IPS DF 6.9 (cell line): Measurements from ENCODE around the gene PLCD3.

Experiments used
- DNase-seq: peaks from one replicate; pipeline ENCODE4 v3.0.0-alpha.2; 2013; ENCODE audit warnings: low read depth, low spot score
- H3K27ac ChIP-seq: one replicate; pipeline ENCODE4 v1.5.1; 2013; ENCODE audit warnings: low read length, control low read depth
- H3K27me3 ChIP-seq: 2 replicates; pipeline ENCODE4 v1.6.1; 2013; ENCODE audit warnings: mild to moderate bottlenecking, low read length; ENCODE audit not compliant: control insufficient read depth, insufficient read depth
- H3K36me3 ChIP-seq: 2 replicates; pipeline ENCODE4 v1.6.1; 2013; ENCODE audit warnings: low read length; ENCODE audit not compliant: control insufficient read depth, insufficient read depth
- H3K4me1 ChIP-seq: 2 replicates; pipeline ENCODE4 v1.6.1; 2013; ENCODE audit warnings: low read length; ENCODE audit not compliant: control insufficient read depth, insufficient read depth
- H3K4me3 ChIP-seq: 2 replicates; pipeline ENCODE4 v1.5.1; 2013; ENCODE audit warnings: mild to moderate bottlenecking, low read length
- H3K9me3 ChIP-seq: 2 replicates; pipeline ENCODE4 v1.6.1; 2013; ENCODE audit warnings: low read length, inconsistent platforms; ENCODE audit not compliant: control insufficient read depth, insufficient read depth
- WGBS: extraction: QIAGEN DNeasy Blood & Tissue Kit; methylation state at CpG from one replicate; pipeline ENCODE4 v1.1.7; 2013; ENCODE audit warnings: mixed read lengths, missing lambda C conversion rate; ENCODE audit not compliant: insufficient read length, insufficient coverage; 5-methylcytosine and 5-hydroxymethylcytosine counted together

PLCD3 gene

DNA sequence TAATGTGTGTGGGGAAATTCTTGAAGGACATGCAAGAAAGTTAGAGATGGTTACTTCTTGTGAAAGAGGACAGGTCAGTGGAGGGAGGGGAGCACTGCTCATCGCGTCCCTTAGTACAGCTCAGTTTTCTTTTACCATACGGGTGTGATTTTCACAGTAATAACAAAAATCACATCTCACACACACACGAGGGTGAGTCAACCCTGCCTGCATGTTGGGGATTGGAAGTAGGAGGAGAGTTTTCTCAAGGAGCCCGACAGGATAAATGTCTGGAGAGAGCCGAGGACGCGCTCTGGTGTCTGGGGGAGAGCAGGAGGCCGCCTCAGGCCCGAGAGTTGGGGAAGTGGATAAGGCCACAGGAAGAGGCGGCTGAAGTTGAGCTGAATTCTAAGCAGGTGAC is 16.4 kb downstream of the PLCD3 start:
- Histone ChIP-seq H3K27ac (no peak overlapping the region), H3K36me3 (no peaks in the 10 kb centered on the region), H3K9me3 (no peaks in the 10 kb centered on the region), H3K4me1 (peaks cover 6% of the 10 kb centered on the region; the same call in 1 of the 2 replicates), H3K27me3 (no peaks in the 10 kb centered on the region), H3K4me3 (no peak overlapping the region)
- DNase-seq: no peak
- no CpG with 5 or more reads among the region's 11 CpGs for WGBS

DNA sequence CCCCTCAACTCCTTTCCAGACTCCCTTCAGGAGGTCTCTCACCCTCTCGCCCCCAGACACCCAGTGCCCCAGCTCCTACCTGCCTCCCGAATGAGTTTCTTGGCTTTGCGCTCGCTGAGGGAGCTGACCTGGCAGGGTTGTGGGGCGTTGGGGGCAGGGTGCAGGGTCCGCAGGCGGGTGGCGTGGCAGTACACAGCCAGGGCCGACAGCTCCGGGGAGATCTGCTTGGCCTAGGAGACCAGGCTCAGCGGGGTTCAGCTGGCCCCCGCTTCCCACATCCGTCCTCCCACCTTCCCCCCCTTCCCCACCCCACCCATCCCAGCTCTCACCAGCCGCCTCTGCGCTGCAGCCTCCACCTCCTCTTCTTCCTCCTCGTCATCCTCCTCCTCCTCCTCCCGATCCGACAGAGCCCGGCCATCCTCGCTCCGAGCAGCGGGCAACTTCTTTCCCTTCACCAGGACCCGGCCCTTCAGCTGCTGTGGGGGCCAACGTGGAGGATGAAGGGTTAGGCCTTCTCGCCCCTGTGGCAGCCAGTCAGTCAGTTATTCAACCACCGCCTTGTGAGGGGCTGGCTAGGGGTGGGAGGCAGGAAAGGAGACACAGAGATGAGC is 17.2 kb downstream of the PLCD3 start:
- no peak for DNase-seq
- H3K27ac ChIP-seq: no peak overlapping the region
- H3K9me3 ChIP-seq: no peaks in the 10 kb centered on the region
- WGBS: no CpG with 5 or more reads among the region's 26 CpGs
- H3K27me3 ChIP-seq: no peaks in the 10 kb centered on the region
- no peaks in the 10 kb centered on the region for H3K36me3 ChIP-seq
- peaks cover 7% of the 10 kb centered on the region; the same call in 1 of the 2 replicates for H3K4me1 ChIP-seq
- H3K4me3 ChIP-seq: no peak overlapping the region

GRCh38 chr17:45114117-45114932 is 18.0 kb downstream of the PLCD3 start:
- Histone ChIP-seq H3K27me3 (no peaks in the 10 kb centered on the region), H3K36me3 (no peaks in the 10 kb centered on the region), H3K27ac (no peak overlapping the region), H3K4me1 (peaks cover 7% of the 10 kb centered on the region; the same call in 1 of the 2 replicates), H3K9me3 (no peaks in the 10 kb centered on the region), H3K4me3 (no peak overlapping the region)
- no peak for DNase-seq
- WGBS: no CpG with 5 or more reads among the region's 19 CpGs

GRCh38 chr17:45113424-45113754 is 18.9 kb downstream of the PLCD3 start:
- Histone ChIP-seq H3K9me3 (no peaks in the 10 kb centered on the region), H3K27me3 (no peaks in the 10 kb centered on the region), H3K4me1 (peaks cover 7% of the 10 kb centered on the region; the same call in 1 of the 2 replicates), H3K27ac (no peak overlapping the region), H3K4me3 (no peak overlapping the region), H3K36me3 (no peaks in the 10 kb centered on the region)
- no peak for DNase-seq
- no CpG with 5 or more reads among the region's 9 CpGs for WGBS

DNA sequence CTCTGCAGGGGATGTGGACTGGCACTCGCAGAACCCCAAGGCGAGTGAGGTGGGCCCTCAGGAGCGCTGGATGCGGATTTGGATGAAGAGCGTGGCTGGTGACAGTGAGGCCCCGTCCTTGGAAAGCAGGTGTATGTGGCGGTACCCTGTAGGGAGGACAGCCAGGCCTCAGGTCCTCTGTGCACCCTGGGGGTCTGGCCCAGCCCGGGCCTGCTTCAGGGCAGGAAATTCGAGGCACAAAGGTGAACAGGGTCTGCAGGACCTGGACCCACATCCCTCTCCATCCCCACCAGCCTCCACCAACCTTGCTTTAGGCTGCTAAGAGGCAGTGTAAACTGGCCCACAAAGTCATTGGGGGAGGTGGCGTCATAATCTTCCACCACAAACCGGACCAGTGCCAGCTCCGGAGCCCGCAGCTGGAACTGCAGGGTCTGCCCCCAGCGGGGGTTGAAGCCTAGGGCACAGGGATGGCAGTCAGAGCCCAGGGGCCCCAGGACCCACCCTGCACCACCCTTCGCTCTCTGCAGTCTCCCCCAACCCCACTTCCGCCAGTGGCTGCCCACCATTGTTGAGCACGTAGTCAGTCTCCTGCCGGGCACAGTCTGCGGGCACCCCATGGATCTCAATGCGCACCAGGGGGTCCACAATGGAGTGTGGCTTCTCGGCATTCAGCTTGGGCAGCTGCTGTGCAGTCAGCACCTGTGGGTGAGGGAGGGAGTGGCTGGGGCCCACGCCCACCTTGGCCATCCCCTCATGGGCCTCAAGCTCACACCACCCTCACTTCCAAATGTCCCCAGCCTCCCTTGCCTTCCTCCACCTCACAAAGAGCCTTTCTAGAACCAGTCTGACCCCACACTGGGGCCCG is 19.5 kb downstream of the PLCD3 start:
- Histone ChIP-seq H3K9me3 (no peaks in the 10 kb centered on the region), H3K27me3 (no peaks in the 10 kb centered on the region), H3K27ac (no peak overlapping the region), H3K4me3 (no peak overlapping the region), H3K36me3 (peaks cover 3% of the 10 kb centered on the region; the same call in 1 of the 2 replicates), H3K4me1 (peaks cover 7% of the 10 kb centered on the region; the same call in 1 of the 2 replicates)
- WGBS: no CpG with 5 or more reads among the region's 23 CpGs
- DNase-seq: no peak

DNA sequence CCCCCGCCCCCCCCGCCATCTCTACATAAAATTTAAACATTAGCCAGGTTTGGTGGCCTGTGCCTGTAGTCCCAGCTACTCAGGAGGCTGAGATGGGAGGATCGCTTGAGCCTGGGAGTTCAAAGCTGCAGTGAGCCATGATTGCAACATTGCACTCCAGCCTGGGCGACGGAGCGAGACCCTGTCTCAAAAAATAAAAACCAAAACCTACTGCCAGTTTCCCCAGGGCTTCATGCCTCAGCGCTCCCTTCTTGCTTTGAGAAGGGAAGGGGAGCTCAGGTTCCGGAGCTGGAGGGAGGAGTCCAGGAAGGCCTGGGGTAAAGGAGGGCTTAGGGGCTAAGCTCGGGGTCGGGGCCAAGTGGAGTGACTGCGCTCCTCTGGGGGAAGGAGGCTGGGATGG is 20.5 kb downstream of the PLCD3 start:
- peaks cover 7% of the 10 kb centered on the region; the same call in 1 of the 2 replicates for H3K4me1 ChIP-seq
- DNase-seq: no peak
- WGBS: no CpG with 5 or more reads among the region's 11 CpGs
- no peaks in the 10 kb centered on the region for H3K27me3 ChIP-seq
- H3K36me3 ChIP-seq: peaks cover 12% of the 10 kb centered on the region
- H3K27ac ChIP-seq: no peak overlapping the region
- H3K4me3 ChIP-seq: no peak overlapping the region
- H3K9me3 ChIP-seq: no peaks in the 10 kb centered on the region

GRCh38 chr17:45110676-45111611 is 21.4 kb downstream of the PLCD3 start:
- no peaks in the 10 kb centered on the region for H3K27me3 ChIP-seq
- no peaks in the 10 kb centered on the region for H3K9me3 ChIP-seq
- peaks cover 17% of the 10 kb centered on the region for H3K36me3 ChIP-seq
- H3K4me3 ChIP-seq: no peak overlapping the region
- WGBS: no CpG with 5 or more reads among the region's 16 CpGs
- no peak for DNase-seq
- H3K27ac ChIP-seq: no peak overlapping the region
- H3K4me1 ChIP-seq: peaks cover 3% of the 10 kb centered on the region; the same call in 1 of the 2 replicates

- Histone ChIP-seq H3K4me3 (no peak overlapping the region), H3K27ac (no peak overlapping the region), H3K9me3 (no peaks in the 10 kb centered on the region), H3K4me1 (peaks cover 2% of the 10 kb centered on the region; the same call in 1 of the 2 replicates), H3K27me3 (no peaks in the 10 kb centered on the region), H3K36me3 (peaks cover 36% of the 10 kb centered on the region)
- no CpG with 5 or more reads among the region's 12 CpGs for WGBS
- no peak for DNase-seq
Observed at GRCh38 chr17:45108595-45109521, 23.5 kb downstream of the PLCD3 start.

- peaks cover 42% of the 10 kb centered on the region for H3K36me3 ChIP-seq
- no CpG with 5 or more reads among the region's 9 CpGs for WGBS
- H3K4me1 ChIP-seq: 0 out of 2 replicates have a peak, but pooled peaks cover 2% of the 10 kb centered on the region
- H3K27ac ChIP-seq: no peak overlapping the region
- H3K4me3 ChIP-seq: no peak overlapping the region
- no peaks in the 10 kb centered on the region for H3K27me3 ChIP-seq
- no peaks in the 10 kb centered on the region for H3K9me3 ChIP-seq
- no peak for DNase-seq
Observed at GRCh38 chr17:45108051-45108450, 24.3 kb downstream of the PLCD3 start.
